HG03135 (cell line): ENCODE data around the gene SLC2A10.

Experiments
- ATAC-seq: cut with Tn5 transposase; IDR thresholded peaks from one replicate; pipeline ENCODE4 v1.9.1; 2021; ENCODE audit warnings: mild to moderate bottlenecking, moderate library complexity; ENCODE audit not compliant: unreplicated experiment

The SLC2A10 gene

GRCh38 chr20:46724343-46724959 is 15.0 kb downstream of the SLC2A10 start:
- ATAC-seq: no peak

- ATAC-seq: no peak
Observed at GRCh38 chr20:46725186-46726165, 16.0 kb downstream of the SLC2A10 start.

DNA sequence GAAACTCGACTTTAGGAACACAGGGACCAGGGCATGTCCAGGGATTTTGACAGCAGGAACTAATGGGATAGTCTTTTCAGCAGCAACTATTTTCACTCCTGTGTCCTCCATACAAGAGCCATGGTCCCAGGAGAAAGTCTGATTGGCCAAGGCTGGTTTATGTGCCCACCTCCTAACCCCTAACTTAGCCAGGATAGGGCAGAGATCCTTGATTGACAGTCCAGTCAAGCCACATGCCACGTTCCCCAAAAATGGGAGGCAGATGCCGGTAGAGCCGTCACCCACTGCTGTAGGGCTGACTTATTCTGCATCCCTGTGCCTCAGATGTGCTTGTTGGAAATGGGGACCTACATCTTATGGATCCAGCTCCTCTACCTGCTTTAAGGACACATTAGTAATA is 22.3 kb downstream of the SLC2A10 start:
- no peak for ATAC-seq

DNA sequence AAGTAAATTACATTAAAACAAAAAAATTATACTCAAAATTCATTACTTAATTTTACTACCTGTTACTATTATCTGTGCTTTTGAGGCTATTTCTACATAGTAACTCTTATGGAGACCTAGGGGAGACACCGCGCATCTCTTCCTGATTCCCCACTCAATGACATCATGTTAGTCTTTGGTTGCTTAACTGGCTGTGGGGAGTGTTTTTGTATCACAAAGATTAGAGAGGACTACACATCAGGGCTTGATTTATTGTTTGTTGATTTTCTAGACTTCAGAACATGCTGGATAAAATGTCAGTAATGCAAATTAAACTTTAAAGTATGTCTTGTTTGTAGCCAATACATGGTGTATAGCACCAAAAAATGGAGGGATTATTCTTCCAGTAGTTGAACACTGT is 26.0 kb downstream of the SLC2A10 start:
- no peak for ATAC-seq

- ATAC-seq: no peak
Observed at GRCh38 chr20:46739431-46740213, 30.2 kb downstream of the SLC2A10 start.

DNA sequence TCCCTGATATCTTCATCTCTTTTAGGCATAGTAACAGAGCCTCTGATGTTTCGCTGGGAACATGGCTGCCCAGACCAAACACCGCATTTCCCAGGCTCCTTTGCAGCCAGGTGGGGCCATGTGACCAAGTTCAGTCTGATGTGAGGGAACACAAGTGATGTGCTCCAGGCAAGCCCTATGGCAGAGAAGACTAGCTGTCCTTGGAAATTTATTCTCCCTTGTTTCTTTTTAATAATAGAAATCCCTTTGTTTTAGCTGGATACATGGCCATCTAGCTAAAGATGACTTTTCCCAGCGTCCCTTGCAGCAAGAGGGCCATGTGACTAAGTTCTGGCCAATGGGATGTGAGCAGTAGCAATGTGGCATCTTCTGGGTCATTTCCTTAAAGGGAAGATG is 30.8 kb downstream of the SLC2A10 start:
- no peak for ATAC-seq

DNA sequence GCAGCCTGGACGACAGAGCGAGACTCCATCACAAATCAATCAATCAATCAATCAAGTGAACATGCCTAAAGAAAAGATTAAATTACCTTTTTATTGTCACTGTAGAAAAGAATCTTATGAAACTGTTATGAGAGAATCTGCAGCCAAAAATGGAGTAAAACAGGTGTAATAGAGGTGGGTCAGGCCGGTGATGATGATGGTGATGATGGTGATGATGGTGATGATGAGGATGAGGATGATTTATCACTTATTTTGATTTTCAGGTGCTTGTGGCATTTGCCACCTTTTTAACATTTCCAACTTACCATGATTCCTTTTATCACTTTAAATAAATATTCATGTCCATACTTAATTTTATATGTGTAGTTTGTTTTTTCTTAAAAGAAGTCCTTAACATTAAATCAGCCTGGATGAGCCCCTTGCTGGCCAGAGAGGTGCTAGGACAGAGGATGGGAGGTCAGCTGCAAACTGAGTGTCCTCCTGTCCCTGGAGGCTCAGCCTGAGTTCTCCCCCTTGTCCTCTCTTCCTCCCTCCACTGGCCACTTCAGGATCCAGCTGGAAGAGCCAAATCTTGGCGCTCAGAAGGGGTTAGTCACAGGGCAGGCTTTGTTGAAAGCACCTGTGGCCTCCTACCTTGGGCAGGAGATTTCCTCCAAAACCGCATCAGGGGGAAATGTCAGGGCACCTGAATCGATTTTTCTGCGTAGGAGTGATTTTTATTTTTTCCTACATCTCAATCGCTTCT is 32.6 kb downstream of the SLC2A10 start:
- no peak for ATAC-seq

- no peak for ATAC-seq
Observed at GRCh38 chr20:46742669-46743045, 33.2 kb downstream of the SLC2A10 start.

GRCh38 chr20:46743088-46743487 is 33.6 kb downstream of the SLC2A10 start:
- ATAC-seq: no peak

- no peak for ATAC-seq
Observed at GRCh38 chr20:46746956-46747526, 37.6 kb downstream of the SLC2A10 start.

GRCh38 chr20:46749147-46749546 is 39.7 kb downstream of the SLC2A10 start:
- no peak for ATAC-seq

GRCh38 chr20:46751856-46752255 is 42.4 kb downstream of the SLC2A10 start:
- ATAC-seq: no peak

GRCh38 chr20:46752728-46753127 is 43.3 kb downstream of the SLC2A10 start:
- no peak for ATAC-seq

DNA sequence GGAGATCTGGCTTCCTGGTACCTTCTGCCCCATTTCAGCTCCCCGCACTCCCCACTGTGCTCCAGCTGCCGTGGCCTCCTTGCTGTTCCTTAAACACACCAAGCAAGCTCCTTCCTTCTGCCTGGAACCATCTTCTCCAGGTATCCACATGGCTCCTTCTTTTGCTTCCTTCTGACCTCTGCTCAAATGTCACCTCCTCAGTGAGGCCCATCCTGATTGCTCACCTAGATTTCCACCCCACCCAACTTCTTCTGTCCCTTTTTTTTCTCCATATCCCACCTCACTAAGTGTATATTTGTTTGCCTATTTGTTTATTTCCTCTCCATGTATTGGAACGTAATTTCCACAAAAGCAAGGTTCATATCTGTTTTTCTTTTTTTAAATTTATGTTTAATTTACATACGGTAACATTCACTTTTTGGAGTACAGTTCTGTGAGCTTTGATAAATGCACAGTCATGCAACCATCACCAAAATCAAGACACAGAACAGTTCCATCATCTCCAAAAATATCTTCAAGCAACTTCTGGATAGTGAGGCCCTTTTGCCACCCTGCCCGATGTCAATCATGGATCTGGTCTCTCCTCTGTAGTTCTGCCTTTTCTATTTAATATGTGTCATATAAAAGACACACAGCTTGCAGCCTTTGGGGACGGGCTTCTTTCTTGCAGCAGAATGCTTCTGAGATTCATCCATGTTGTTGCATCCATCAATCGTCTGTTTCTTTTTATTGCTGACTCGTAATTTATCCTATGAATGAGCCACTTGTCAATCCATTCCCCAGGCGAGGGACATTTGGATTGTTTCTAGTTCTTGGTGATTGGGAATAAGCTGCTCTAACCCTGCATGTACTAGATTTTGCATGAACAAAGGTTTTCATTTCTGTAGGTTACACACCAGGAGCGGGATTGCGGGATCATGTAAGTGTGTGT is 46.3 kb downstream of the SLC2A10 start:
- ATAC-seq: no peak

GRCh38 chr20:46756419-46756818 is 47.0 kb downstream of the SLC2A10 start:
- no peak for ATAC-seq

GRCh38 chr20:46757135-46757534 is 47.7 kb downstream of the SLC2A10 start:
- no peak for ATAC-seq

DNA sequence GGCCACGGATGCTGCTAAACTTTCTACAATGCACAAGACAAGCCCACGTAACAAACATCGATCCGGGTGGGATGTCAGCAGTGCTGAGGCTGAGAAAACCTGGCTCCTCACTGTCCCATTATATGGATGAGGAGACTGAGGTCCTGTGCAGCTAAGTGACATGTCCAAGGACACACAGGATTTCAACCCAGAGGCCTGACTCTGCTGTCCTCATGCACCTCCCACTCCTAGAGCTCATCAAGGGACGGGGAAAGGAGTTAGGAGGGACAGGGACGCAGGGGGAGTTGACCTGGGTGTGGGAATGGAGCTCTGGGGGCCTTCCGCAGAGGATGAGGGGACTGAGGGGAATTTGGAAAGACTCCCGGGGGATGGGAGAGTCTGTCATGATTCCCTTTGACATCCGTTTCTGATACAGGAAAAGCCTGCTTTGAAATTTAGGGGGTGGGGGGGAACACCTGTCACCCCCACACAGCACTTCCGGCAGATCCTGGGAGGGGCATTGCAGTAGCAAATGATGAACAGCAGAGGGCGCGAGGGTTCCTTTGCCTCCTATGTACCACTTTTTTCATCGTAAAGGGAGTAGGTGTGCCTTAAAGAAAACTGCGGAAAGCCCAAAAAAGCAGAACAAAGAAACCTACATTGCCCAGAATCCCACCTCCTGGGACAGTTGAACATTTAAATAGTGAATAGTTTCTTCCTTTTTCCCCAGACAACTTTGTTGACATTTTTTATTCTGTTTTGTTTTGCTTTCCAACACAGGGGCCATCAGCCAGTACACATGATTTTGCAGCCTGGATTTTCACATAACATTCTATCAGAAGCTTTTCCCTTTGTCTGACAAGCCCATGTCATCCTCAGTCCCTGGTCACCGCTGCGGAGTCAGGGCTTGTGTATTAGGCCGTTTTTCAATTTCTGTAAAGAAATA is 48.6 kb downstream of the SLC2A10 start:
- no peak for ATAC-seq

- ATAC-seq: no peak
Observed at GRCh38 chr20:46758929-46759669, 49.6 kb downstream of the SLC2A10 start.
